Esophagus muscularis mucosa (tissue), 4 donors: Measurements from ENCODE around the gene KRT74. TPM values are rescaled to one million over a fixed set of nuclear protein-coding genes. Genes with fewer than 3 reads are reported as not detected.

Source experiments
- DNase-seq: peaks from one replicate; pipeline ENCODE4 v3.0.0-alpha.2; 2017; ENCODE audit errors: extremely low spot score
- H3K27ac ChIP-seq, 4 donors: fragments of 200-600 bp; sonication (generic); replicated peaks in 1 of 4; 1 replicate in 3 of 4; 2 replicates in 1 of 4; pipeline ENCODE4 v1.5.1; 2016 to 2019; ENCODE audit warnings: mild to moderate bottlenecking in 1 of 4
- H3K27me3 ChIP-seq, 4 donors: fragments of 200-600 bp; sonication (generic); one replicate each; pipeline versions ENCODE4 v1.5.1 to v1.6.0; 2016 to 2019
- H3K36me3 ChIP-seq, 4 donors: fragments of 200-600 bp; sonication (generic); one replicate each; pipeline ENCODE4 v1.5.1; 2016 to 2019
- H3K4me1 ChIP-seq, 4 donors: fragments of 200-600 bp; sonication (generic); one replicate each; pipeline ENCODE4 v1.5.1; 2016 to 2019
- H3K4me3 ChIP-seq, 4 donors: fragments of 200-600 bp; sonication (generic); 1 replicate in 2 of 4; 2 replicates in 2 of 4; pipeline ENCODE4 v1.5.1; 2016 to 2019; ENCODE audit warnings: mild to moderate bottlenecking in 4 of 4, moderate library complexity in 1 of 4
- H3K9me3 ChIP-seq, 4 donors: fragments of 200-600 bp; sonication (generic); 1 replicate in 3 of 4; 2 replicates in 1 of 4; pipeline ENCODE4 v1.5.1; 2016 to 2019
- EP300 ChIP-seq: sonication (generic); formaldehyde crosslinking; IDR thresholded peaks from one replicate; pipeline ENCODE4 v1.6.1; 2017; ENCODE audit warnings: antibody characterized with exemption
- POLR2A ChIP-seq: fragments of 450-650 bp; IDR thresholded peaks from one replicate; pipeline ENCODE4 v1.6.1; 2017; ENCODE audit warnings: antibody characterized with exemption, moderate library complexity, mild to moderate bottlenecking, low read depth
- POLR2AphosphoS5 ChIP-seq, 2 donors: sonication (generic); formaldehyde crosslinking; IDR thresholded peaks; one replicate each; pipeline ENCODE4 v1.6.1; 2017; ENCODE audit warnings: antibody characterized with exemption in 2 of 2
- WGBS: methylation state at CpG from one replicate; pipeline ENCODE4 v1.1.5; 2018; 5-methylcytosine and 5-hydroxymethylcytosine counted together
- intact Hi-C: fragments of 100-400 bp; cut with DNase I; formaldehyde crosslinking; loops from one replicate; pipeline ENCODE4 v1.15.1; 2023
- total RNA-seq, 4 donors: library from RNA; depleted of rRNA; stranded (reverse); fragments of >200 nt; gene quantifications; one replicate each; pipeline versions ENCODE4 v1.1.0 to v1.2.1, GENCODE V29; 2016
- TF ChIP-seq, protein P1 (sequence below), 3 experiments: fragments of 200-600 bp in 2 of 3; fragments of 450-650 bp in 1 of 3; sonication (generic) in 2 of 3; IDR thresholded peaks; one replicate each; pipeline ENCODE4 v1.5.1; 2017 to 2019; ENCODE audit warnings: antibody characterized with exemption in 3 of 3, mild to moderate bottlenecking in 2 of 3, moderate library complexity in 1 of 3

Gene KRT74
- total RNA-seq, 4 donors from 2014 or later, result not detected

DNA sequence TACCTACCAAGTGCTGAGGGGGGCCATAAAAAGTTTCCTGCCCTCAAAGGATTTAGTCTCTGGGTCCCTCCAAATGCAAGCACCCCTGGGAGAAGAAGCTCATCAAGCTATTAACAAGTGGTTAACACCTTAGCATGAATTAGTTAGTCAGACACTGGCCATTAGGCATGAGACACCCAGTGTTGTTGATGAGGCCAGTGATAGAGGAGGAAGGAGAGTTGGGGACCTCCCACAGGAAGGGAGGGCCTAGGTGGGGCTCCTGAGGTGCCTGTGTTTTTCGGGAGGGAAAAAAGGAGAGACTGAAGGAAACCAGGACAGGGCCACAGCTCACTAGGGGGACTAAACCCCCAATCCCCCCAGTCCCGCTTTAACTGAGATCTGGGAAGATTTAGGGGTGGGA is 16.2 kb downstream of the KRT74 start:
- H3K4me1 ChIP-seq, result no peaks in the 10 kb centered on the region
- H3K4me3 ChIP-seq, result no peak overlapping the region
- no peak for TF ChIP-seq POLR2AphosphoS5 (IDR thresholded peaks at IDR 0.05)
- TF ChIP-seq, protein P1, sequence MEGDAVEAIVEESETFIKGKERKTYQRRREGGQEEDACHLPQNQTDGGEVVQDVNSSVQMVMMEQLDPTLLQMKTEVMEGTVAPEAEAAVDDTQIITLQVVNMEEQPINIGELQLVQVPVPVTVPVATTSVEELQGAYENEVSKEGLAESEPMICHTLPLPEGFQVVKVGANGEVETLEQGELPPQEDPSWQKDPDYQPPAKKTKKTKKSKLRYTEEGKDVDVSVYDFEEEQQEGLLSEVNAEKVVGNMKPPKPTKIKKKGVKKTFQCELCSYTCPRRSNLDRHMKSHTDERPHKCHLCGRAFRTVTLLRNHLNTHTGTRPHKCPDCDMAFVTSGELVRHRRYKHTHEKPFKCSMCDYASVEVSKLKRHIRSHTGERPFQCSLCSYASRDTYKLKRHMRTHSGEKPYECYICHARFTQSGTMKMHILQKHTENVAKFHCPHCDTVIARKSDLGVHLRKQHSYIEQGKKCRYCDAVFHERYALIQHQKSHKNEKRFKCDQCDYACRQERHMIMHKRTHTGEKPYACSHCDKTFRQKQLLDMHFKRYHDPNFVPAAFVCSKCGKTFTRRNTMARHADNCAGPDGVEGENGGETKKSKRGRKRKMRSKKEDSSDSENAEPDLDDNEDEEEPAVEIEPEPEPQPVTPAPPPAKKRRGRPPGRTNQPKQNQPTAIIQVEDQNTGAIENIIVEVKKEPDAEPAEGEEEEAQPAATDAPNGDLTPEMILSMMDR (IDR thresholded peaks at IDR 0.05), result no peak
- no peak for TF ChIP-seq EP300
- TF ChIP-seq POLR2A, result no peak
- DNase-seq, result no peak
- H3K36me3 ChIP-seq, result no peaks in the 10 kb centered on the region
- H3K9me3 ChIP-seq, result no peaks in the 10 kb centered on the region
- H3K27ac ChIP-seq, result no peak overlapping the region
- WGBS, result 56% methylated on average over 2 of the region's 2 CpGs
- intact Hi-C loops, result no loop called here
- H3K27me3 ChIP-seq, result peaks cover 0 to 9% (median 0%) of the 10 kb centered on the region in 4 donors

DNA sequence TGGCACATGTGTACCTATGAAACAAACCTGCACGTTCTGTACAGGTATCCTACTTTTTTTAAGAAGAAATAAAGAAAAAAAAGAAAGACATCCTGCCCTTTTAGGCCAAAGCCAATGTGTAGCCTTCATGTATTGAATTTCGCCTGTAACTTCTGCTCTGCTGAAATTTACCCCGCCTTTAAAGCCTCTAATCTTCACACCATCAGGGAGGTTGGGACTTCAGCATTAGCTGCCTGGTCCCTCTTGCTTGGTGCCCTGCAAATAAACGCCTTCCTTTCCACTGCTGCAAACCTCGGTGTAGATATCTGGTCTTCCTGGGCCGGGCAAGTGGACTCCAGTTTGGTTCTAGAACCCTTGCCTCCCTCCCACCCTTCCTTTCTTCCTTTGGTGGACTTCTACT is 18.1 kb downstream of the KRT74 start:
- Histone ChIP-seq H3K27ac (no peak overlapping the region), H3K36me3 (no peaks in the 10 kb centered on the region), H3K9me3 (no peaks in the 10 kb centered on the region), H3K4me3 (no peak overlapping the region), H3K4me1 (peaks cover 0 to 6% (median 0%) of the 10 kb centered on the region in 4 donors), H3K27me3 (peaks cover 0 to 9% (median 0%) of the 10 kb centered on the region in 4 donors)
- no peak for TF ChIP-seq POLR2A
- TF ChIP-seq POLR2AphosphoS5 (IDR thresholded peaks at IDR 0.05), result no peak
- TF ChIP-seq, protein P1 (IDR thresholded peaks at IDR 0.05), result no peak
- TF ChIP-seq EP300, result no peak
- DNase-seq, result no peak
- WGBS, result 75% methylated on average over 6 of the region's 6 CpGs
- intact Hi-C loops, result no loop called here

DNA sequence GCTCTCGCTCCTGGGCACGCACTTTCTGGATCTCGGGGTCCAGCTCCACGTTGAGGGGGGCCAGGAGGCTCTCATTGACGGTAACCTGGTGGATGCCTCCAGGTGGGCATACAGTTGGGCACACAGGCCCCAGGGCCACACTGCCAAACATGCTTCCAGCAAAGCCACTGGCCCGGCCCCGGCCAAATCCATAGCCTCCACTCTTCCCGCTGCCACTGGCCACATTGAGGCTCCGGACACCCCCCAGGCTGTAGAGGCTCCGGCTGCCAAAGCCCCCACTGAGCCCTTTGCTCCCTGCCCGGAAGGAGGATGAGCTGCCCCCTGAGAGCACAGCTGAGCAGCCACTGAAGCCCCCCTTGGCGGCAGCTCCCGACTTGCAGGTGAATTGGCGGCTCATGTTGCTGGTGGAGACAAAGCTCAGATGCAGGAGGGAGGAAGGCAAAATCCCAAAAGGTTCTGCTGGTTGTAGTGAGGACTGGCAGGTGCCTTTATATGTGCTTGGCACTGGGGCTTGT is 20.9 kb downstream of the KRT74 start, which contains the start of gene KRT71:
KRT71 (minus strand) TSS at position 465 of the 515 bp plus-strand sequence; CDS start at position 397, 68 bp downstream.
- no peaks in the 10 kb centered on the region for H3K9me3 ChIP-seq
- 77% methylated on average over 7 of the region's 14 CpGs for WGBS
- peaks cover 0 to 6% (median 0%) of the 10 kb centered on the region in 4 donors for H3K4me1 ChIP-seq
- H3K27me3 ChIP-seq, result peaks cover 0 to 2% (median 0%) of the 10 kb centered on the region in 4 donors
- no peak within 1 kb of the TSS for H3K4me3 ChIP-seq
- H3K36me3 ChIP-seq, result no peaks in the 10 kb centered on the region
- TF ChIP-seq EP300 (no peak), POLR2A (no peak), POLR2AphosphoS5 (IDR thresholded peaks at IDR 0.05) (no peak)
- TF ChIP-seq, protein P1 (IDR thresholded peaks at IDR 0.05), result no peak
- H3K27ac ChIP-seq, result no peak within 1 kb of the TSS
- intact Hi-C loops, result no loop called here
- no peak for DNase-seq

DNA sequence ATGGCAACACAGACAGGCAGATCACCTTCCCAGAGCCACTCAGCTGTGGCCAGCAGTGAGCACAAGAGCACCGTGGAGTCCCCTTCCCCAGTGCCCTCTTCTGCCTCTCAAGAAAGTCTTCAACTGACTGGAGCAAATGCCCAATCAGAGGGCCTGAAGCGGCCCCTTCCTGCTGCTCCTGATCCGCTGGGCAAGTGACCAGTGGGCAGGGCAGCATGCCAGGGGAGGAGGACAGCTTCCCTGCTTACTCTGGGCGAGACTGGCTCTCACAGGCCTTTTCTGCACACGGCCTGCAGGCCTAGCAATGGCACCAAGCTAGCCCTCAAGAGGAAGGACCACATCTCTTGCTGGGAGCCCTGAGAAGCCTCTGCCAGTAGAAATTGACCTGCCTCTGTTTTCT is 21.6 kb downstream of the KRT74 start:
- H3K9me3 ChIP-seq, result no peaks in the 10 kb centered on the region
- DNase-seq, result no peak
- no peak overlapping the region for H3K4me3 ChIP-seq
- peaks cover 0 to 7% (median 0%) of the 10 kb centered on the region in 4 donors for H3K27me3 ChIP-seq
- TF ChIP-seq POLR2A (no peak), EP300 (no peak), POLR2AphosphoS5 (IDR thresholded peaks at IDR 0.05) (no peak)
- TF ChIP-seq, protein P1 (IDR thresholded peaks at IDR 0.05), result no peak
- 73% methylated on average over 1 of the region's 5 CpGs for WGBS
- peaks cover 0 to 6% (median 0%) of the 10 kb centered on the region in 4 donors for H3K4me1 ChIP-seq
- H3K27ac ChIP-seq, result no peak overlapping the region
- intact Hi-C loops, result no loop called here
- no peaks in the 10 kb centered on the region for H3K36me3 ChIP-seq
